Activated CD4-positive, alpha-beta T cell treated with anti-CD3 and anti-CD28 coated beads, Interleukin-2, Interleukin-4, amounts not matched to agents 100 ng/mL and 50 ng/mL, durations not matched to agents 16 hours and 8 hours (primary cell): ENCODE measurements around the gene ACSL1.
"Not testable (repeated sequence)": the region's sequence is repeated elsewhere in the genome, so short reads cannot be mapped to it uniquely, and the experiment has no call there.

Source experiments
- DNase-seq: peaks from one replicate; pipeline ENCODE4 v3.0.0-alpha.2; 2020; ENCODE audit warnings: low spot score

The ACSL1 gene

DNA sequence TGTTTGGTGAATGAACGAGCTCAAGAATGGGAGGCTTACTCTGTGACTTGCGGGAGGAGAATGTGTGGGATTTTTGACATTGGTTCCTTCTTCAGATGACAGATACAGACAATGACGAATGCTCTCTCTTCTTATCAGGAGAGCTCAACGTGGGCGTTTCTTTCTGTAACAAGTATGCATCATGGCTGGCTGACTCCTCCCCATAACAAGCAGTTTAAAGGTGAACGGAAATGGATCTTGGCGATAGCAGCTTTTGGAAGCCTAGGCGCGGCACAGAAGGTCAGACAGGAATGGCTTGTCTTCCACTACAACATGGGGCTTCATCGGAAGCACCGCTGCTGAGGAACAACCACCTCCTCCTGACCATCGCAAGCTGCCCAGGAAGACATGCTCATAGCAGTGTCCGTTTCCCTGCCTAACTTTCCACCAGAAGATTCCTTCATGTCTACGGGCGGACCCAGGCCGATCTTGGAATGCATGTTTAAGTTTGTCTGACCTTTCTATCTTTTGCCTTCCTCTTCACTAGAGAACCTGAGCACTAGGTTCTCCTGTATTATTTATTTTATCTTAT is 18.3 kb upstream of the ACSL1 start:
- no peak for DNase-seq

DNA sequence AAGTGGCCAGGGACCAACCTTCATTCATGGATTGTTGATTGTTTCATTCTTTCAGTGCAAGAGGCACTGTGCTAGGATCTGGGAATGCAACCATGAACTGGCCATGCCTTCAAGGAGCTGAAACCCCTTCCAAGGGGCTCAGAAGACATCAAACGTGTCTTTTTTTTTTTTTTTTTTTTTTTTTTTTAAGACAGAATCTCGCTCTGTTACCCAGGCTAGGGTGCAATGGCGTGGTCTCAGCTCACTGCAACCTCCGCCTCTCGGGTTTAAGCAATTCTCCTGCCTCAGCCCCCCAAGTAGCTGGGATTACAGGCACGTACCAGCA is 13.3 kb upstream of the ACSL1 start:
- not testable (repeated sequence) for DNase-seq

DNA sequence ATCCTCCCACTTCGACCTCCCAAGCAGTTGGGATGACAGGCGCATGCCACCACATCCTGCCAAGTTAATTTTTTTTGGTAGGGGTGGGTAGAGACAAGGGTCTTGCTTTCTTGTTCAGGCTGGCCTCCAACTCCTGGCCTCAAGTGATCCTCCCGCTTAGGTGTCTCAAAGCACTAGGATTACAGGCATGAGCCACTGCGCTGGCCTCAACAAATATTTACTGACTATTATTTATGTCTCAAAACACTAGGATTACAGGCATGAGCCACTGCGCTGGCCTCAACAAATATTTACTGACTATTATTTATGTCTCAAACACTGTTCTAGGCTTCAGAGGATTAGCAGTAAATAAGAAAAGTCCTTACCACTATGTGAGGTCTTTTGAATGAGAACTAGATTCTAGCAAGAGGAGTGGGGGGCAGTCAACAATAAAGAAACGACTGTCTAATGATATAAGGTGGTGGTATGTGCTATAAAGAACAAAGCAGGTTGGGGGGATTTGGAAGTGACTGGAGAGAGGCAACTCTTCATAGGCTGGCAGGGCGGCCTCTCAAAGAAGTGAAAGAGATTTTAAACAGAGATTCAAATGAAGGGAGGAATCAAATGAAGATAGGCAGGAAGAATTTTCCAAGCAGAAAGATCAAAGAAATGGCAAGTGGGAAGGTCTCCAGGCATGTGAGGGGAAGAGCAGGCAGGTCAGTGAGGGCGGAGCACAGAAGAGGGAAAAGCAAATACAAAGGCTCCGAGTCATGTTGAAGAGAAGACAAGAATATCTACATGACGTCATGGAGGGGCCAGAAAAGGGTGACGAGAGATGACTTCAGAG is 12.7 kb upstream of the ACSL1 start:
- DNase-seq, result no peak

DNA sequence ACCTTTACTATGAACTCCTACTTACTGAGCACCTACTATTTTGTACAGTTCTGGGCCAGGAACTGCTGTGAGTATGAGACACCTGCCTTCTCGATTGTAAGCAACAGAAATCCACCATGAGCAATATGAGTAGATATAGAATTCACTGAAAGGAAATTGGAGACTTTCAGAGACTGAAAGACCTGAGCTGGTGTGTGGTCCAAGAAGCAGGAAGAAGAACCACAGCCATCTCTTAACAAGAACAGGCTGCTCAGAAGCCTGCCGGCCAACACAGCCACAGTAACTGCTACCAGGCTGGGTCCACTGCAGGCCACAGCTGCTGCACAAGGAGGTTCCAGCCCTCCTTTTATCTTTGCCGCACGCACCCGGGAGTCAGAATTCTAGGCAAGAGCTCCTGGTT is 10.8 kb upstream of the ACSL1 start:
- no peak for DNase-seq

DNA sequence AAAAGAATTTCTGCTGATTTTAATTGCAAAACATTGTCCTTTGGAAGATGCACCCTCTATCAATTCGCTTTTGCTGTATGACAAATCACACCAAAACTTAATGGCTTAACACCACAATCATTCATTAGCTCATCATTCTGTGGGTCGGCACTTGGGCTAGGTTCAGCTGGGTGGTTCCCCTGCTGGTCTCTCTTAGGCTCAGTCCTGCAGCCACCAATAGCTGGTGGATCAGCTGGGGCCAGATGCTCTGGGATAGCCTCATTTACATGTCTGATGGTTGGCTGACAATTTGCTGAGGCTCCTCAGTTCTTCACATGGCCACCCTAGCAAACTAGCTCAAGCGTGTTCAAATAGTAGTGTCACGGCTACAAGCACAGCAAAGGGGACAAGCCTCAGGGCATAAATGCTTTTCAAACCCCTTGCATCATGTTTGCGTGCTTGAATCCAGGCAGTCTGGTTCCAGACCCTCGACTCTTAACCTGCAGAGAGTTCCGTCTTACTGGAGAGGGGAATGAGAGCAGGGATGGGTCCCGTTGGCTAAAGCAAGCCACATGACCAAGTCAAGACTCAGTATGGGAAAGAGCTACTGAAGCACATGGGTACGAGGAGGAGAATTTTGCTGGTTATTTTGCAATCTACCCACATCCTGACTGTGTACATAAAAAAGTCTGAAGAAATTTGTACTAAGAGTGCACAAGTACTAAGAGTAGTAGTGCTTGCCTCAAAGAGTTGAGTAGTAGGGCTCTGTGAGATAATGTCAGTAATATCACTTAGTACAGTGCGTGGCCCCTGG is 7.5 kb upstream of the ACSL1 start:
- no peak for DNase-seq

DNA sequence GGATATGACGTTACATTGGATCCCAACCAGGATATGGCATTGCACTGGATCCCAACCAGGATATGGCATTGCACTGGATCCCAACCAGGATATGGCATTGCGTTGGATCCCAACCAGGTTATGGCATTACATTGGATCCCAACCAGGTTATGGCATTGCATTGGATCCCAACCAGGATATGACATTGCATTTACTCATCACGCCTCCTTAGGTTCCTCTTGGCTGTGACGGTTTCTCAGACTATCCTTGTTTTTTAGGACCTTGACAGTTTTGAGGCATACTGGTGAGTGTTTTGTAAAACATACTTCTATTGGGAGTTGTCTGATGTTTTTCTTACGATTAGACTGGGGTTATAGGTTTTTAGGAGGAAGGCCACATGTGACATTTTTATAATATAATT is 5.4 kb upstream of the ACSL1 start:
- no peak for DNase-seq

DNA sequence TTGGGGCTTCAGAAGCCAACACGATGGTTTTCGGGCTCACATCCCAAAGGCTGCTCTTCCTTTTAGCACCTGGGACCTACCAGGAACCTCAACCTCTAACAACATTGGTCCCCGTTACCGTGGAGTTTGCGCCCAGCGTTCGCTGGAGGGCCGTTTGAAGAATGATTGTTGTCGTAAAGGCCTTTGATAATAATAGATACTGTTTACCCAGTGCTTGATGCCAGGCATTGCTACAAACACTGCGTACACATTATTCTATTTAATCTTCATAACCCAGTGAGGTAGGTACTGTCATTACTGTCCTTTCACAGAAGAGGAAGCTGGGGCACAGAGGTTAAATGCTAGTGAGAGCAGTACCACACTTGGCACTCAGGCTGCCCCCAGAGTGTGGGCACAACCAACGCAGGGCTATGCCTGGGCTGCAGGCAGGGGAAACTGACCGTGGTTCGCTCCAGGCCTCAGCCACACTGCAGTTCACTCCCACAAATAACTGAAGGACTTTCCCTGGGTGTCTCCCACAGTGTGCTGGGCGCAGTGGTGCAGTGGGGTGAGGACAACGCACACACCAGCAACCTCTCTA is 1.0 kb upstream of the ACSL1 start:
- peak; percentile 29 for DNase-seq

DNA sequence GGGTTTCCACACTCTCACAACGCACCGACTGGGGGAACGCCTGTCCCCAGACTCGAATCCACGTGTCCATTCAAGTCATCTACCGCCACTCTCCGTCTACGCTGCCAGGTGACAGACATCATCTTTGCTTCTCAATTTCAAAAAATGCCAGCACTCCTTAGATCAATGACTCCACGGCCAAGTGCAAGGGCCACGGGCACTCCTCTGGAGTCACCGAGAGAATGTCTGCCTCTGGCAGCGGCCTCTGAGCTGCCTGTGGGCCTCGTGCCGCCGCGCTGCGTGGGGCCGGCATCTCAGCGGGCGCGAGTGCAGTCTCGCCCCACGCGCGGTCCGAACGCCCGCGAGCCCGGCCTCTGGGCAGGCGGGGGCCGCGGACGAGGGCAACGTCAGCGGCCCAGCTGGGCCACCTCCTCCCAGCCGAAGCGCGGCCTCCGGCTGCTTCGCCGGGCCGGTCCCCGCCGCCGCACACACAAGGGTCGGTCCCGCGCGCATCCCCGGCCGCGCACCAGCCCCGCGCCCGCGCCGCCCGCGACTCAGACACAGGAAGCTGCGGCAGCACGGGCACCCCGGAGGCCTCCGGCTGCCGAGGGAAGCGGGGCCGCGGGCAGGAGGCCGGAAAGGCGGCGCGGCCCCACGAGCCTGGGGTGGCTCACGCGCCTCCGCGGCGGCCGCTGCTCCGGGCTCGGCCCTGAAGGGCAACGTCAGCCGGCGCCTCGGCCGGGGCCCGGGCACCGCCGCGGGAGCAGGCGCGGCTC is 450 bp downstream of the ACSL1 start:
- peak; percentile 31 for DNase-seq

DNA sequence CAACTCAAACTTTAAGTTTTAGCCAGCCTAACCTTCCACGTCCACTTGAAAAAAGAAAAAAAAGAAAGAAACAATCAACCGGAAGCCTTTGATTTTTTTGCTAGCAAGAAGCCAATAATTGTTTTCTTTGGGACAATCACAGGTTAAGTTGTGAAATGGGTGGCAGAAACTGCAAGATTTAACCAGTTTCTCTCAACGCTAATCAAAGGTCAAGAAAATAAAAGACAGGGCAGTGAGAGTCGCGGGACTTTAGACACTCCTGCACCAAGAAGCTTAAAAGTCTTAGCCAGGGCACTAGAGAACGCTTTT is 1.0 kb downstream of the ACSL1 start:
- no peak for DNase-seq

DNA sequence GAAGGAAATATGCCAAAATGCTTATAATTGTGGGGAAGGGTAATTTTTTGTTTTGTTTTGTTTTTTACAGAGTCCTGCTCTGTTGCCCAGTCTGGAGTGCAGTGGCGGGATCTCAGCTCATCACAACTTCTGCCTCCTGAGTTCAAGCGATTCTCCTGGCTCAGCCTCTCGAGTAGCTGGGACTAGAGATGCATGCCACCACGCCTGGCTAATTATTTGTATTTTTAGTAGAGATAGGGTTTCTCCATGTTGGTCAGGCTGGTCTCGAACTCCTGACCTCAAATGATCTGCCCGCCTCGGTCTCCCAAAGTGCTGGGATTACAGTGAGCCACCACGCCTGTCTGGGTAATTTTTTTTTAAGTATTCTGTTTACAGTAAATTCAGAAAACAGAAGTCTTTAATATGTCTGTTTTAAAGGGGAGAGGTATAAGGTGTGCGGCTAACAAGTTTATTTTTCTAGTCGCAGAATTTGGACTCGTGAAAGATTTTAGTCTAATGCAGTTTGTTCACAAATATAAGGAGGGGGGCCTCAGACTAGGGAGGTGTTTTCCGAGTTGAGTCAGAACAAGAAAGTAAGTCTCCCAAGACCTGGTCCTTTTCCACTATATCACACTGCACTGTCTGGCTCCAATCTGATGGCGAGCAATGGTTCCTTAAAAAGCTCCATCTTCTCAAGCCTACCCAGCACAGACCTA is 1.5 kb downstream of the ACSL1 start:
- peak; percentile 47 for DNase-seq

DNA sequence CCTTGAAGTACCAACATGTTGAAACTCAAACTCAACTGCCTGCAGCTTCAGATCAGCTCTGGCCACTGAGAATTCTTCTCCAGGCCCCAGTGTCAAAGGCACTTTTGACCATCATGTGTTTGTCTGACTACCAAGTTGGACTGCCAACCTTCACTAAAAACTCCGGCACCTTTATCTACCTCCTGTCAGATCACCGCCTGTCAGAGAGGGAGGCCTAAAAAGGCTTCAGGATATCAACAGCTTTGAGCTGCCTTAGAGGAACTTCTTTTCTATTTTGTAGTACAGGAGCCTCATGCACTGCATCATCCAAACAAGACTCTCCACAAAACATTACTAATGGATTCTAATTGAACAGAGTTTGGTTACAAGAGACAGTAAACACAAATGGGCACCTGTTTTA is 2.8 kb downstream of the ACSL1 start:
- no peak for DNase-seq

DNA sequence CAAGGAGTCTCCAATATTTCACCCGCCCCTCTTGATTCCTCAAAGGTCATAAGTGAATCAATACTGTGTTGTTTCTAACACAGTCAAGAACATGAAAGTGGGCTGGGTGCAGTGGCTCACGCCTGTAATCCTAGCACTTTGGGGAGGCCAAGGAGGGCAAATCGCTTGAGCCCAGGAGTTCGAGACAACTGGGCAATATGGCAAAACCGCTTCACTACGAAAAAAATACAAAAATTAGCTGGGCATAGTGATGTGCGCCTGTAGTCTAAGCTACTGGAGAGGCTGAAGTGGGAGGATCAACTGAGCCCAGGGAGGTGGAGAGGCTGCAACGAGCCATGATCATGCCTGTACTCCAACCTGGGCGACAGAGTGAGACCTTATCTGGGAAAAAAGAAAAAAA is 3.4 kb downstream of the ACSL1 start:
- DNase-seq, result no peak

DNA sequence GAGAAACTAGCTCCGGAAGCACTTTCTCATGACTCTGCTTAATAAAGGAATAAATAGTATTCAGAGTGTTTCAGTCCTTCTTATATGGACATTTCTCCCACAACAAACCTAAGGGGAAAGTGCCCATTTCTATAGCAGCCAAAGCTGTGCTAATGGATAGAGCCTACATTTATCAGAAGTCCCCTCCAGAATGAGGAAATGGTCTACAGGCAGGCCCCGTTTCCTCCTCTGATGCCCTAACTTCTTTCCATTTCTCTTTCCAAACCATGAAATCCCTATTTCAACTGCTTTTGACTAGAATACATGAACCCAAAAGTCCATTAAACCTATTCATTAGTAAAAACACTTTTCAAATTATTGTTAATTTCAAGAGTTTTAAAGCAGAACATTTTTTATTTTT is 4.5 kb downstream of the ACSL1 start:
- DNase-seq, result no peak

DNA sequence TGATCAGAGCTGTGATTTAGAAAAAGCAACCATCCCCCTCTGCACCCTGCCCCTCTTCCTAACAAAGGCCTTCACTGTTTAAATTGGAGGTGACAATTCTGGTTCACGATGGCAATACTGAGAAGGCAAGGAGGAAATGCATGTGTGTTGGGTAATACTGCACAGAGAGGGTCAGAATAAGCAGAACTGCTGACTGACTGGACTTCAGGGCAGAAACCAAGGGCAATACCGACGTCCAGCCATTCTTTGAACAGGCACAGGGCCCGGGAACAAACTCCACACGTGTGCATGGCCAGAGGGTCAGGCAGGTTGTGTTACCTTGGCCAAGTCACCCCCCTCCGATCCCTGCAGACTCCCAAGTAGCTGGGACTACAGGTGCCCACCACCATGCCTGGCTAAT is 6.0 kb downstream of the ACSL1 start:
- DNase-seq, result no peak

DNA sequence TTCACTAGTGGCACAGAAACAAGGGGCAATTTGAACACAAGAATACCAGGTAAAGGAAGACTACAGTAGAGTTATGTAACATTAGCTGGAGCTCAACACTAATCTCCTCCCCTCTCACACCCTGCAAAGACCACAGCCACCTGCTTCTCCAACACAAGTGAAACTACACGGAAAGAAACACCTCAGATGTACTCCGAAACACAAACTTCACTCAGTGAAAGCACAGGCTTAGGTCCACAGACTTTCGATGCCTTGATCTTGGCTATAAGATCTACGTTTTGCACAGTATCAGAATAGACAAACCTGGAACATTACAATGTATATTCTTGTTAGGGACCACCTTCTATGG is 7.6 kb downstream of the ACSL1 start:
- DNase-seq, result no peak

DNA sequence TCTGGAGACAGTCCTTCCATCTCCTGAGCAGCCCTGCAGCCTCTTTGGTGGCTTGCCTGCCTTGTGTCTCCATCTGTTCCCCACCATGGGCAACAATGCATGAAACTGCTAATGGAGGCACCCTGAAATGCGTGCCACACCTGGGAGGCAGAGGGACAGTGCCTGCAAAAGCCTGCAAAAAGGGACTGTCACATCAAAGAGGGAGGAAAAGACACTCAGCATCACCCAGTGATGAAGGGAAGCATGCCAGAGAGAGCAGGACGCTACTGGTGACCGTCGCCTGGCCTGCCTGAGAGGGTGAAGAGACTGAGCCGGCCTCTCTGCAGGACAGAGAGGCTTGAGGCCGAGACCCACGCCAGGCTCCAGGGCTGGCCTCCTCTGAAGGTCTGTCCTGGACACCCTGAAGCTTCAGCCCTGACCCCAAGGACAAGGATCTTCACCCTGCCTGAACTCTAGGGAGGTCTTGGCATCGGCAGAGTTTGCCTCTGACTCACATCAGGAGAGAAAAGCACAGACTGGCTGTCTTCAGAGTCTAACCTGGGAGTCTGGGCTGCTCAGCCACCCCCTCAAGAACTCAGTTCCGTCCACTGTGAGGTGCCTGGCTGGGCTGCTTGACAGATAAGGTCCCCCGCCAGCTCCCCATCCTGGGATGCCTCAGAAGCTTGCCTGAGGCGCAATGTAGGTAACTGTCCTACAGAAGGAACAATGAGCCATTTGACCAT is 8.1 kb downstream of the ACSL1 start:
- no peak for DNase-seq

DNA sequence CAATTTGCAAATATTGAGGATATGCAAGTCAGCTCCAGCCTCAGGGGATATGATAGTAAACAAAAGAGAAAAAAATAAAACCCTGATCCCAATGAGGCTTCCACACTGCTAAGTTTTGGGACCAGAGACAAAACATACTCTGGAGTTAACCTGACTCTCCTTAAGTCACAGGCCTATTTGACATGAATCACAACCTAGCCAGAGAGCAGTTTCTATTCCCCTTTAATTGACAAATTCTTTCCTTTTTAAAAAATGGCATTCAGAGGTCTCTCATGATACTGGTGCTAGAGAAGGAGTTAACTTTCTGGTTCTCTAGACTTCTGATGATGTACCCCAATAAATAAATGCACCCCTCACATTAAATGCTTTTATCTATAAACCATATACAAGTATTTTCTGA is 8.8 kb downstream of the ACSL1 start:
- no peak for DNase-seq

DNA sequence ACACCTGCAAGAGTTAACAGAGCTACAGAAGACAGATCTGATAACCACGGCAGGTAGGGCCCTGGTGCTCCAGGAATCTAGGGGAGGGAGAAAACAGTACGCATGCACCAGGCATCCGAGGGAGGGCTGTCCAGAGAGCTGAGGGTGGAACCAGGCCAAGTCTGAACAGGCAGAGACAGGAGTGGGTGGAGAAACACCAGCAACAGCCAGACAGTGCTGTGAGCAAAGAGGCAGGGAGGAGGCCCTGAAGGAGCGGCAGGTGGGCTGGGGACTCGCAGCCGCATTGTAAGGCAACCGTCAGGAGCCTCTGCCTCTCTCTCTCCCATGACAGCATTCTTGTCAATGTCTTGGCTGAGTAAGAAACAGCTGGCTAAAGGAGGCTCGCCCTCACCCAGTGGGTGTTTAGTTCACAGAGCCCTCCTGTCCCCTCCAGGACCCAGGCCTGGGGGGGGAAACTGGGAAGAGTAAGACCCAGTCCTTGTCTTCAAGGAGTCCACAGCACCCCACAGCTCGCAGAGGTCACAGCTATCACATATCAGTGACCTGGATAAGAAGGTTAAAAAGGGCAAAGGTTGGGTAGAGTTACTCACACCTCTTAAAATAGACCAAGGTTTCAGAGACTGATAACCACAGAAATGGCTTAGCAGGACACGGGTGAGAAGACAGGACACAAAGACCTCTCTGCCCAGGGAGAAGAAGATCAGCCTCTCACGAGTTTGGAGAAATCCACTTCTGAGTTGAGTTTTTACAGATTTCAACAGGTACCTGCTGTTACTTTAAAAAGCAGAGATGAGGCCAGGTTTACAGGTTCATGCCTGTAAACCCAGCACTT is 10.5 kb downstream of the ACSL1 start:
- no peak for DNase-seq

DNA sequence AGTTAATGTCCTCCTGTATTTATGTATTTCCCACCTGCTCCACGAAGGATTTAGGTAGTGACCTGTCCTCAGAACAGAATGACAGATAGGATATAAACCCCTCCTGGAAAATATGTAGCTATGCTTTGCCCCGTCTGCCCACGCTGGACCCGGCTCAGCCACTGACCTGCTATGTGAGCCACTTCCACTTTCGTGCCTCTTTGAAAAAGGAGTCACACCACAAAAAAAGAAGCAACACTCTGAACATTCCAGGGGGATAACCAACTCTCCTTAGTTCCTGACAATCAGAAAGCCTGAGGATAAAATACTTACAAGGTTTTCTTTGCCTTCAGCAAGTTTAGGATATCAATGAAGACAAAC is 11.1 kb downstream of the ACSL1 start:
- DNase-seq, result no peak

DNA sequence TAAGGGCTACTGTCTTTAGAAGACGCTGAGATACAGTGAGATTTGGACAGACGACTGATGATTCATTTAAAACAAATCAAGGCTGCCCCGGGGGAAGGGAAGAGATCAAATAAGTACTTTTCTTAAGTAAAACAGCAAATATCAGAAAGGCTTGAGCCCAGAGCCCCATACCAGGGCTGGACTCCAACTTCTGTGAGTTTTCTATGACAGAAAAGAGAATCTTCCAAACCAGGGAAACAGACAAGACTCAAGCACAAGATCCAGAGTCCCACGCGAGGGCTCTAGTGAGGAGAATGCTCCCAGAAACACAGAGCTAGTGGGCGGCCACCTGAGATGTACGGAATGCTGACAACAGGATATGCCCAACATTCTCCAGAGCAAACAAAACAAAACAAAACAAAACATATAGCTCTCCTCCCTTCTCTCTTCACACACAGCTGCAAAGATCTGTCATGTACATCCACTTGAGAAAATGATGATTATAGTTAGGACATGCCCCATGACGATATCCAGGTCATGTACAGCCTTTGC is 13.1 kb downstream of the ACSL1 start:
- no peak for DNase-seq
